Hypothalamus (tissue), 51 donors: ENCODE measurements around the gene DHX34.
"Not testable (repeated sequence)": the region's sequence is repeated elsewhere in the genome, so short reads cannot be mapped to it uniquely, and the experiment has no call there.

ENCODE experiments used
- DNase-seq, 51 donors: peaks; one replicate each; lab custom pipeline; 2025; lab: John Stamatoyannopoulos, UW

Gene DHX34

DNA sequence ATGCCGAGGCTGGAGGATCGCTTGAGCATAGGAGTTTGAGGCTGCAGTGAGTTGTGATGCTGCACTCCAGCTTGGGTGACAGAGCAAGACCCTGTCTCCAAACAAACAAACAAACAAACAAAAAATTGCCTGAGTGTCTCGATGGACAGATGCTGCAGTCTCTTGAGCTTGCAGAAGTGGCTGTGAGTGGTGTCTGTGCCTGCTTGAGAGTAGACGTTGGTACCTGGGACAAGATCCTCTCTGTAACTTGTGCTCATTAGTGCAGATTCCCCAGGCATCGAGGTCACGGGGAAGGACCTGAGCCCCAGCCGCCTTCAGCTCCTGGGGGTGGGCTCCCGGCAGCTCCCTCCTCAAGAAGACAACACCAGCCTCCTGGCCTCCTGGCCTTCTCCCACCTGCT is 25.7 kb upstream of the DHX34 start:
- no peak for DNase-seq

DNA sequence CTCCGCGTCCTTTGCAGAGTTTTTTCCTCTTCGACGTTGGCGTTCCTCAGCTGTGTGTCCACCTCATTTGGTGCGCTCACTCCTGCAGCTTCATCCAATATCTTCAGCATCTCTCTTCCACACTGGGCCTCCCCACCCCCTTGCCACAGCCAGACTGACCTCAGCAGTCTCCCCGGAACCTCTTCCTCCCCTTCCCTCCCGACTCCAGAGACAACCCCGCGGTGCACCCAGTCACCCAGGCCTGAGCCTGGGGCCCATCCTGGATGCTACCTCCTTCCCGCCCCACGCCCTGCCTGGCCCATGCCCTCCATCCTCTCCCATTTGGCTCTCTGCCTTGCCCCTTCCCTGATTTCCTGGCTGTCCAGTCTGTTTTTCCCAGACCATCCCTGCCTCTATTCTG is 25.2 kb upstream of the DHX34 start:
- DNase-seq: no peak

DNA sequence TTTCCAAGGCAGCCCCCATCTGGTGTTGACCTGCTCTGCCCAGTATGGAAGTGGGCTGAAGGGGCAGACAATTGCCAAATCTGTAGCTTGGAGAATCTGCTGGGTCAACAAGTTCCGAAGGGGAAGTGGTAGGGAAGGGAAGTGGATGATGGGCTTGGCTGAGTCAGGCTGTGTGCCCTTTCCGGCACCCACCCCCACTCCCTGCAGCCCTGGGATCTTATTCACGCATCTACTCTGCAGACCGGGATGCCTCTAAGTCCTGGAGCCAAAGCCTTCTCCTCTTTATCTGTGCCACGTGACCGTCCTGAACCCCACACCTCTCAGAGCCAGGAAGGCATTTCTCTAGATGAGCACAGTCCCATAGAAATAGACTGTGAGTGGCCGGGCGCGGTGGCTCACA is 24.6 kb upstream of the DHX34 start:
- peak in 13 of 51 donors; percentile 7 to 40 (median 16) for DNase-seq

DNA sequence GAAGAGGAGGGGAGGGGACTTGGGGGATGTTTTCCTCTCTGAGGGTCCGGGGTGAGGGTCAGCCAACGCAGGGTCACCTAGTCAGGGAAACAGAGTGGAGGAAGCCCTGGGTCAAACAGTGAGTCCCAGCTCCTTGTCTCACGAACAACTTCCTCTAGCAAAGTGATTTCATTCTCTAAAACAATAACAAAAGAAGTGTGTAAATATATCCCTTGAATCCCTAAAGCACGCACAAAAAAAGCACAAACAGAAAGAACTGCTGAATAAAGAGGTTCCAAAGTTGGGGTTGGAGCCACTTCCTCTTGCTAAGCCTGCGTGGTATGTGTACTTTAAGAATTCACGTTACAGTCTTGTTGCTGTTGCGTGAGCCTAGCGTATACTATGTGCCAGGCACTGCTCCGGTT is 18.6 kb upstream of the DHX34 start:
- peak in 2 of 51 donors; percentile 16 to 17 for DNase-seq

DNA sequence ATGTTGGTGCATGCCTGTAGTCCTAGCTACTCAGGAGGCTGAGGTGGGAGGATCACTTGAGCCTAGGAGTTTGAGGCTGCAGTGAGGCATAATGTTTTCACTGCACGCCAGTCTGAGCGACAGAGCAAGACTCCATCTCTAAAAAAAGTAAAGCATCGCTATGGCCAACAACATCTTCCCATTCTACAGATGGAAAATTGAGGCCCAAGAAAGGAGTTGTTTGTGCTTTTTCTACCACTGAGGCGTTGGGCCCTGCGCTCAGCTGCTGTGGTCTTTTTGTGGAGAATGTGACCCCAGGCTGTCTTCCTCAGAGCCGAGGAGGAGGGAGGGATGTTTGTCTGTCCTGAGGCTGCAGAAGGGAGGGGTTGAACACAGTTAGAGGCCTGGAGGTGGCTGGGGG is 17.6 kb upstream of the DHX34 start:
- DNase-seq: no peak

DNA sequence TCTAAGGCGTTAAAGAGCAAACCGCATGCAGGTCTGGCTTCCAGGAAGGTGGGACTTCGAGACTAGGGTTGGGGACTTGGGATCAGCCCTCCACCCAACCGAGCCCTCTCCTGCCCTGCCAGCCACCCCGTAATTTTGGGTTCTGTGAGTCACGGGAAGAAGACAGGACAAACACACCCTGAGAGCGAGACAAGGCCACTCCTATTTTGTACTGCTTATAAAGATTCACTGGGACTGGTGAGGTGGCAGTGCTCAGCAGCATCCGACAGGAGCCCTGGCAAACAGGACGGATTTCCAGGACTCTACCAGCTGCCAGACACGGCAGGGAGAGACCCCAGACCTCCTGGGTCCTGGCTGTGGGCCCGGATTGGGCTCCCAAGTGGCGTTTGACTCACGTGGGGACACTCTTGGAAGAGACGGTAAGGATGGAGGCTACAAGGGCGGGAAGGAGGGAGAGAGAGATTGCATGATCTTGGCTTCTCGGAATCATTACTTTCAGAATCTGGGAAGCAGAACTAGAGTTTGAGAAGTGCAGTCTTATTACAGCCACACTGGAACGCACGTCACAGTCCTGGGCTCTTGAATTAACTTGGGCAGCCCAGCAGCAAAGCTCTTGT is 17.1 kb upstream of the DHX34 start, which contains the start of gene C5AR2:
Gene C5AR2 (plus strand): TSS at position 245 of the 617 bp plus-strand sequence. CDS start 8,625 bp downstream, outside the sequence.
- DNase-seq: peak in 4 of 51 donors; percentile 16 to 35 (median 23)

DNA sequence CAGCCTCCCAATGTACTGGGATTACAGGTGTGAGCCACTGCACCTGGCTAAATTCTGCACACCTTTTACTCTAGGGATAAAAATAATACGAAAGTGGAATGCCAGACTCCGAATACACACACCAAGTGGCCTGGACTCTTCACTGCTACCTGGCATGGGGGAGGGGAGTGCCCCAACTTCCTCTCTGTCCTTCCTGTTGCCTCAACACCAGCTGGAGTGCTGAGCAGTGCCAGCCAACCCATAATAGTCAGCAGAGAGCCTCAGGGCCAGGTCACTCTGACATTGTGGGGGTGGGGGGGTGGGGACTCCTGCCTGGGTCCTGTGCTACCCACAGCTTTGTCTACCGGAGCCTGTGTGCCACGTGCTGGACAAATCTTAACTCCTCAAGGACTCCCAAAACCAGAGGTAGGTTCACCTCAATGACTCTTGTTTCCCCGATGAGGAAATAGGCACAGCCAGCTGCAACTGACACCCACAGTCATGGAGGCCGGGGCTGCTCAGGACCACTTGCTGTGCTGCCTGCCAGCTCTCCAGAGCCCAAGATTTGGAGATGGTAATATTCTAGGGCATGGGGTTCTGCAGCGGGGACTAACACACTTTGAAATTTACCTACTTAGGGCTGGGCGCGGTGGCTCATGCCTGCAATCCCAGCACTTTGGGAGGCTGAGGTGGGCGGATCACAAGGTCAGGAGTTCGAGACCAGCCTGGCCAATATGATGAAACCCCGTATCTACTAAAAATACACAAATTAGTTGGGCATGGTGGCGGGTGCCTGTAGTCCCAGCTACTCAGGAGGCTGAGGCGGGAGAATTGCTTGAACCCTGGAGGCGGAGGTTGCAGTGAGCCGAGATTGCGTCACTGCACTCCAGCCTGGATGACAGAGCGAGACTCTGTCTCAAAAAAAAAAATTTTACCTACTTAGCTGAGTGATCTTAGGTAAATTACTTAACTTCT is 12.1 kb upstream of the DHX34 start:
- peak in 17 of 51 donors; percentile 3 to 40 (median 19) for DNase-seq

DNA sequence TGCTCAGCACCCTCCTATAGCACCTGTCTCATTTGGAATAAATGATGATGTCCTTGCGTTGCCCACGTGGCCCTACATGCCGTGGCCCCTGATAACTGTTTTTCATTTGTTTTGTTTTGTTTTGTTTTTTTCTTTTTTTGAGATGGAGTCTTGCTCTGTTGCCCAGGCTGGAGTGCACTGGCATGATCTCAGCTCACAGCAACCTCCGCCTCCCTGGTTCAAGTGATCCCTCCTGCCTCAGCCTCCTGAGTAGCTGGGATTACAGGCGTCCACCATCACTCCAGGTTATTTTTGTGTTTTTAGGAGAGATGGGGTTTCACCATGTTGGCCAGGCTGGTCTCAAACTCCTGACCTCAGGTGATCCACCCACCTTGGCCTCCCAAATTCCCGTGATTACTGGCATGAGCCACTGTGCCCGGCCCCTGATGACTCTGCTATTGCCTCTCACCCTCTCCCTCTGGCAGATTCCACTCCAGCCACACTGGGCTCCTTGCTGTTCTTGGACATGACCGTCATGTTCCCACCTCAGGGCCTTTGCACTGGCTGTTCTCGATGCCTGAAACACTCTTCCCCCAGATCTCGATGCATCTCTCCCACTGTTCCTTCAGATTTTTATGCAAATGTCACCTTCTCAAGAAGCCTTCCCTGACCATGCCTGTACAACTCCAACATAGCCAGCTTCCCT is 9.8 kb upstream of the DHX34 start:
- no peak for DNase-seq

DNA sequence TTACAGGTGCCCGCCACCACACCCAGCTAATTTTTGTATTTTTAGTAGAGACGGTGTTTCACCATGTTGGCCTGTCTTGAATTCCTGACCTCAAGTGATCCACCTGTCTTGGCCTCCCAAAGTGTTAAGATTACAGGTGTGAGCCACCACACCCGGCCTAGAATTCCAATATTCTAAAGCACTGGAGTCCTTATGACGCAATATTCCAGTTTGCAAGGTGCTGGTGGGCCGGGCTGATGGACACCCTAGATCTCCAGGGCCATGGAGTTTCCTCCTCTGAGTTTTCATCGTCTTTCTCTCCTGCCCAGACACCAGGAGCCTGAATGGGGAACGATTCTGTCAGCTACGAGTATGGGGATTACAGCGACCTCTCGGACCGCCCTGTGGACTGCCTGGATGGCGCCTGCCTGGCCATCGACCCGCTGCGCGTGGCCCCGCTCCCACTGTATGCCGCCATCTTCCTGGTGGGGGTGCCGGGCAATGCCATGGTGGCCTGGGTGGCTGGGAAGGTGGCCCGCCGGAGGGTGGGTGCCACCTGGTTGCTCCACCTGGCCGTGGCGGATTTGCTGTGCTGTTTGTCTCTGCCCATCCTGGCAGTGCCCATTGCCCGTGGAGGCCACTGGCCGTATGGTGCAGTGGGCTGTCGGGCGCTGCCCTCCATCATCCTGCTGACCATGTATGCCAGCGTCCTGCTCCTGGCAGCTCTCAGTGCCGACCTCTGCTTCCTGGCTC is 8.5 kb upstream of the DHX34 start:
- DNase-seq: no peak

DNA sequence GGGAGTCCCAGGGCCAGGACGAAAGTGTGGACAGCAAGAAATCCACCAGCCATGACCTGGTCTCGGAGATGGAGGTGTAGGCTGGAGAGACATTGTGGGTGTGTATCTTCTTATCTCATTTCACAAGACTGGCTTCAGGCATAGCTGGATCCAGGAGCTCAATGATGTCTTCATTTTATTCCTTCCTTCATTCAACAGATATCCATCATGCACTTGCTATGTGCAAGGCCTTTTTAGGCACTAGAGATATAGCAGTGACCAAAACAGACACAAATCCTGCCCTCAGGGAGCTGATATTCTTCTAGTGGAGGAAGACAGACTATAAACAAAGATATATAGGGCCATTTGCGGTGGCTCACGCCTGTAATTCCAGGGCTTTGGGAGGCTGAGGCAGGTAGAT is 7.4 kb upstream of the DHX34 start:
- DNase-seq: no peak

DNA sequence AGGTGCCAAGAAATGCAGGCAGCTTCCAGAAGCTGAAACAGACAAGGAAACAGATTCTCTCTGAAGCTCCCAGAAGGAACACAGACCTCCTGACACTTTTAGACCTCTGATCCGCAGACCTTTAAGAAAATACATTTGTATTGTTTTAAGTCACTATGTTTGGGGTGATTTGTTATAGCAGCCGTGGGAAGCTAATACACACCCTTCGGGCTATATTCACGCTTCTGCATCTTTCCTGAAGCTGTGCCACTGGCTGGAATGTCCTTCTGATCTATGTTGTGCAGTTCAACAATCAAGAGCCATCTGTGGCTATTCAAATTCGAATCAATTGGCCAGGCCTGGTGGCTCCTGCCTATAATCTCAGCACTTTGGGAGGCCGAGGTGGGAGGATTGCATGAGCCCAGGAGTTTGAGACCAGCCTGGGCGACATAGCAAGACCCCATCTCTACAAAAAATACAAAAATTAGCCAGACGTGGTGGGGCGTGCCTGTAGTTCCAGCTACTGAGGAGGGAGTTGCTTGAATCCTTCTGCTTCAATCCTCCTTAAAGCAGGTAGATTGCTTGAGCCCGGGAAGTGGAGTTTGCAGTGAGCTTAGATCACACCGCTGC is 5.8 kb upstream of the DHX34 start:
- no peak for DNase-seq

DNA sequence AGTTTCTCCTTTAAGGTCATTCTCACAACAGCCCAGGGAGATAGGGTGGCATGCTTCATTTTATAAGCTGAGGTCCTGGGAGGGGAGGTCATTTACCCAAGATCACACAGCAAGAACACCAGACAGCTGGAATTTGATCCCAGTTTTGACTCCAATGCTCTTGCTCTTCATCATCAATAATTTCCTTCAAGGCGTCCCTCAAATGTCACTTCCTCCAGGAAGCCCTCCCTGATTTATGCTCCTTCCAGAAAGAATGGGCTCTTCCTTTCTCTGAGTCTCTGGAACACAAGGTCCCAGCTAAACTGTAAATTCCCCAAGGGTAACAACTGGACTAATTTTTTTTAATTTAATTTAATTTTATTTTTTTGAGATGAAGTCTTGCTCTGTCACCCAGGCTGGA is 4.7 kb upstream of the DHX34 start:
- no peak for DNase-seq

DNA sequence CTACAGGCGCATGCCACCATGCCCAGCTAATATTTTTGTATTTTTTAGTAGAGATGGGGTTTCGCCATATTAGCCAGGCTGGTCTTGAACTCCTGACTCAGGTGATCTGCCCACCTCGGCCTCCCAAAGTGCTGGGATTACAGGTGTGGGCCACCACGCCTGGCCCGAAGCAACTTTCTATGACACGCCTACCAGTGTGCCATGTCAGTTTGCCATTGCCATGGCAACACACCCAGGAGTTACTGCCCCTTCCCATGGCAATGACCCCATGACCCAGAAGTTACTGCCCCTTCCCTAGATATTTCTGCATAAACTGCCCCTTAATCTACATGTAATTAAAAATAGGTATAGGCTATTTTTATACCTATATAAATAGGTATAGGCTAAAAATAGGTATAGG is 3.1 kb upstream of the DHX34 start:
- DNase-seq: not testable (repeated sequence)

DNA sequence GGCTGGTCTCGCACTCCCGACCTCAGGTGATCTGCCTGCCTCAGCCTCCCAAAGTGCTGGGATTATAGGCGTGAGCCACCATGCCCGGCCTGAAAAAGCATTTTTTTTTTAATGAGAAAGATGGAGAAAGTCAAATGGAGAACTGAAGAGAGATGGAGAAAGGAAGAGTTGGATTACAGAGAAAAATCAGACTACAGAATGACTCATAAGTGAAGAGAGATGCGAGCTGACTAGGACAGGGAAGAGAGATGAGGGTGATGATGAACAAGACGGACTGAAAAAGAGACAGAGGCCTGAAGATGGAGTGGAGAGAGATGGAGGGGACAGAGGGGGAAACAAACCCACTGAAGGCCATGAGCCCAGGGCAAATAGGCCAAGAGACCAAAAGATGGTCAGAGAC is 1.5 kb downstream of the DHX34 start:
- DNase-seq: no peak

DNA sequence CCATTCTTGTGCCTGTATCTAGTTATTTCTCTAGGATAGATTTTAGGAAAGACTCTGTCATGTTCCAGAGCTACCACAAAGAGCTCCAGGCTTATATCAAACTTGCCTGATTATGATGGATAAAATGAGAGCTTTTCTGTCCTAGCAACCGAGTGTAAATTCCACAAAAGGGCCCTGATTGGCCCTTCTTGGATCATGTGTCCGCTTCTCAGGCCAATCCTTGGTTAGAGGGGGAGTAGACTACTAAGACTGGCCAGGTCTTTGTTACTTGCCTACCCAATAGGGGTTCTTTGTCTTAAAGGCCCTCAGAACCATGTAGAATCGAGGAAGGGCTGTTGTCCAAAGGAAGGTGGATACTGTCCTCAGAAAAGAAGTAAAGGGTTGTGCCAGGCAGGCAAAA is 2.4 kb downstream of the DHX34 start:
- peak in 19 of 51 donors; percentile 2 to 37 (median 12) for DNase-seq

DNA sequence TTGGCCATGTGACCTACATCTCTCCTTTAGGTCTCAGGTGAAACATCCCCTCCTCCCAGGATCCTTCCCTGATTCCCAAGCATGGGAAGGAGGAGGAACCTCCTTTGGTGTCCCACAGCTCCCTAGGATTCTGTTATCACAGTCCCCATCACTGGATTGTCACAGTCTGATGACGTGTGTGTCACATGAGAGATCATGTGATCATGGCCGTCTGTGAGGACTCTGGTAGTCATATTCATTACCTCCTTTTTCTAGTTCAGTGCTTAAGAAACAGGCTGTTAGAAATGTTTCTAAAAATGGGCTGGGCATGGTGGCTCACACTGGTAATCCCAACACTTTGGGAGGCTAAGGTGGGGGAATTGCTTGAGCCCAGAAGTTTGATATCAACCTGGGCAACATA is 3.0 kb downstream of the DHX34 start:
- no peak for DNase-seq

DNA sequence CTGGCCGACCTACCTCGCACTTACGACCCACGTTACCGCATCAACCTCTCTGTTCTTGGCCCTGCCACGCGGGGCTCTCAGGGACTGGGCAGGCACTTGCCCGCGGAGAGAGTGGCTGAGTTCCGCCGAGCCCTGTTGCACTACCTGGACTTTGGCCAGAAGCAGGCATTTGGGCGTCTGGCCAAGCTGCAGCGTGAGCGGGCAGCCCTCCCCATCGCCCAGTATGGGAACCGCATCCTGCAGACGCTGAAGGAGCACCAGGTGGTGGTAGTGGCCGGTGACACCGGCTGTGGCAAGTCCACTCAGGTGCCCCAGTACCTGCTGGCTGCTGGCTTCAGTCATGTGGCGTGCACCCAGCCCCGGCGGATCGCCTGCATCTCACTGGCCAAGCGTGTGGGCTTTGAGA is 4.2 kb downstream of the DHX34 start:
- no peak for DNase-seq

DNA sequence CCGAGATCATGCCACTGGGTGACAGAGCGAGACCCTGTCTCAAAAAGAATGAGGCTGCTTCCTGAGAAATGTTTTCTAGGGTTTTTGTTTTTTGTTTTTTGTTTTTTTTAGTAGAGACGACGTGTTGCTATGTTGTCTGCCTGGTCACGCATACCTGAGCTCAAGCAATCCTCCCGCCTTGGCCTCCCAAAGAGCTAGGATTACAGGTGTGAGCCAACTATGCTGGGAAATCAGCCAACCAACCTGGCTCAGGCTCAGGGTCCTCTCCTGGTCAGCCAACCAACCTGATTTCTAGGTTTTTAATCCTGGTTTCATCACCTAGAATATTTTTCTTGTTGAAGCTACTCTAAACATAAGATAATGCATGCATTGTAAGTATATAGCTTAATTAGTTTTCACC is 7.8 kb downstream of the DHX34 start:
- no peak for DNase-seq

DNA sequence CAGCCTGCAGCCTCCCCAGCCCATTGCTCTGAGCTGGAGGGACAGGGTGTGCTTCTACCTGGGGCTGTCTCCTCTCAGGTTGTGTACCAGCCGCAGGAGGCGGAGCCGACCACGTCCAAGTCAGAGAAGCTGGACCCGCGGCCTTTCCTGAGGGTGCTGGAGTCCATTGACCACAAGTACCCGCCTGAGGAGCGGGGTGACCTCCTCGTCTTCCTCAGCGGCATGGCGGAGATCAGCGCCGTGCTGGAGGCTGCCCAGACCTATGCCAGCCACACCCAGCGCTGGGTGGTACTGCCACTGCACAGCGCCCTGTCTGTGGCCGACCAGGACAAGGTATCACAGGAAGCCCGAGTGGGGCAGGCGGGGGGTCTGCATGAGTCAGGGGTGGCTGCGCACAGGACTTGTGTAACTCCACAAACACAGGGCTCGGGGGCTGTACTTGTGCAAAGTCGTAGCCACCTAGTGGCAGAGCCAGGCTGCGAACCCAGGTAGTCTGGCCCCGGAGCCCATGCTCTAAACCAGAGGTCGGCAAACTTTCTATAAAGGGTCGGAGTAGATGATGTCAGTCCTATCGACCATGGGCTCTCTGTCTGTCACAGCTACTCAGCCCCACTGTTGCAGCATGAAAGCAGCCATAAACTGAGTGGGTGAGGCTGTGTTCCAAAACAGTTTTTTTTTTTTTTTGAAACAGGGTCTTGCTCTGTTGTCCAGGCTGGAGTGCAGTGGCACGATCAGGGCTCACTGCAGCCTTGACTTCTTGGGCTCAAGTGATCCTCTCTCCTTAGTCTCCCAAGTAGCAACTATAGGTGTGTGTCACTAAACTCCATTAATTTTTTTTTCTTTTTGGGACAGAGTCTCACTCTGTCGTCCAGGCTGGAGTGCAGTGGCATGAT is 8.9 kb downstream of the DHX34 start:
- DNase-seq: no peak
